ENCODE measurements around the gene HTRA1.

HTRA1 gene

GRCh38 chr10:122495406-122496340 is 34.3 kb downstream of the HTRA1 start:
- peak in 1 of 14 donors; percentile 18 for DNase-seq

GRCh38 chr10:122497241-122497640 is 35.9 kb downstream of the HTRA1 start:
- no peak for DNase-seq

- no peak for DNase-seq
Measured at GRCh38 chr10:122498521-122498920, 37.2 kb downstream of the HTRA1 start.

GRCh38 chr10:122499012-122499411 is 37.7 kb downstream of the HTRA1 start:
- no peak for DNase-seq

- DNase-seq: peak in 9 of 14 donors; percentile 16 to 41 (median 25)
Measured at GRCh38 chr10:122499491-122499941, 38.2 kb downstream of the HTRA1 start.

- DNase-seq: no peak
Measured at GRCh38 chr10:122500194-122500593, 38.8 kb downstream of the HTRA1 start.

- DNase-seq: no peak
Measured at GRCh38 chr10:122500726-122501125, 39.4 kb downstream of the HTRA1 start.

GRCh38 chr10:122503012-122503411 is 41.7 kb downstream of the HTRA1 start:
- no peak for DNase-seq

GRCh38 chr10:122503886-122504609 is 42.7 kb downstream of the HTRA1 start:
- no peak for DNase-seq

- peak; percentile 11 to 93 (median 80) for DNase-seq
Measured at GRCh38 chr10:122504610-122504950, 43.2 kb downstream of the HTRA1 start.

GRCh38 chr10:122505011-122505410 is 43.7 kb downstream of the HTRA1 start:
- no peak for DNase-seq

GRCh38 chr10:122505885-122506645 is 44.7 kb downstream of the HTRA1 start:
- no peak for DNase-seq

- no peak for DNase-seq
Measured at GRCh38 chr10:122507616-122508015, 46.3 kb downstream of the HTRA1 start.

- no peak for DNase-seq
Measured at GRCh38 chr10:122508021-122508420, 46.7 kb downstream of the HTRA1 start.

- DNase-seq: no peak
Measured at GRCh38 chr10:122509323-122509722, 48.0 kb downstream of the HTRA1 start.

- DNase-seq: no peak
Measured at GRCh38 chr10:122510326-122510725, 49.0 kb downstream of the HTRA1 start.

- DNase-seq: no peak
Measured at GRCh38 chr10:122510736-122511135, 49.4 kb downstream of the HTRA1 start.

- DNase-seq: no peak
Measured at GRCh38 chr10:122513053-122513452, 51.7 kb downstream of the HTRA1 start.

- DNase-seq: no peak
Measured at GRCh38 chr10:122514045-122514840, 52.9 kb downstream of the HTRA1 start.

- no peak for DNase-seq
Measured at GRCh38 chr10:122515022-122515424, 53.7 kb downstream of the HTRA1 start.

GRCh38 chr10:122515588-122516231 is 54.4 kb downstream of the HTRA1 start:
- DNase-seq: no peak

Data from C1 segment of cervical spinal cord (tissue), 14 donors.